ENCODE data around the gene TMEM145. TPM values are rescaled to one million over a fixed set of nuclear protein-coding genes. Genes with fewer than 3 reads are reported as not detected.

TMEM145 gene
- total RNA-seq, 1 experiment from 2014 or later, result 4.9 TPM

DNA sequence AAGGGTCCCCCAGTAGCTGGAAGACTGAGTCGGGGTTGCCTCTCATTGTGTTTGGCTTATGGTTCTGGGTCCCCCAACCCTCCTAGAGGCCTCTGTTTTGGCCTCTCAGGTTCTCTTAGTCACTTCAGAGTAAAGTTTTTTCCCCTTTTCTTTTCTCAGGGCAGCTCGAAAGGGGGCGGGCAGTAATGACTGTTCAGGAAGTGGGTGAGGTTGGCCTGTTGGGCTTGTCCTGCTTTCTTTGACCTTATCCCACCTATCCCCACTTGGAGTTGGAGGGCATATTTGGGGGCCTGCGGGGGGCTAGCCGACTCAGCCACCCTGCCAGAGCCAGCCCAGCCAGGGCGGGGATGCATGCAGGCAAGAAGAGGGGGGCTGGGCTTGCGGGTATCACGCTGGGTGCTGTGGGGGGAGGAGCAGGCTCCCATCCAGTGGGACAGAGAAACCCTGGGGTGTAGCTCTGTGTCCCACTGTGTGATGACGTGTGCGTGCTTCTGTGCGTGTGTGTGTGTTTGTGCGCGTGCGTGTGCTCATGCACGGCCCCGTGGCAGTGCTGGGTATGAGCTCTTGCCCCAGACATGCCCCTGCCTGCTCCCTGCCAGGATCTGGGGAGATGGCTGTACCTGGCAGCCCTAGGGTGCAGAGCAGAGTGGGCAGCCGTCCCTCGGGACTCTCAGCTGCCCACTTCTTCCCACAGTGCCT is 42.6 kb upstream of the TMEM145 start:
- H3K27ac ChIP-seq (ENCODE audit: low read depth, low read length, poor library complexity, severe bottlenecking), result peak overlapping the region; percentile 99
- peak; percentile 72 for DNase-seq (ENCODE audit: low spot score)
- CTCF ChIA-PET, result interaction anchor here (1.6 kb wide), 1 partner anchor 9 kb away, joined by 12 read pairs; no protein-coding TSS in a partner anchor

DNA sequence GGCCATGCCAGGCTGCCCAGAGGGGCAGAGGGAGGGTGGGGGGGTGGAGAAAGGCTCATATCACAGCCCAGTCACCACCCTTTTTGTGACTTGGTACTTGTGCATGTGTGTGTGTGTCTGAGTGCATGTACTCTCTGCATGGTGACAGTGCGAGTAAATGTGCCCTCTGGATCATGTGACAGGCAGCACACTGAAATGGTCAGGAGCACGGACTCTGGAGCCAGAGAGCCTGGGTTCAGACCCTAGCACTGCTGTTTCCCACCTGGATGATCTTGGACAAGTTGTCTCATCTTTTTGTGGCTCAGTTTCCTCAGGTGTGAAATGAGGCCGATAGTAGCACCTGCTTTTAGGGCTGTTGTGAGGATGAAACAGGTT is 42.1 kb upstream of the TMEM145 start:
- Histone ChIP-seq H3K9me3 (ENCODE audit: low read depth, low read length, poor library complexity, severe bottlenecking) (no peaks in the 10 kb centered on the region), H3K4me3 (ENCODE audit: low read depth, low read length, poor library complexity, severe bottlenecking) (no peak overlapping the region), H3K36me3 (ENCODE audit: insufficient read depth, low read length, poor library complexity, severe bottlenecking) (peaks cover 8% of the 10 kb centered on the region), H3K4me1 (ENCODE audit: insufficient read depth, low read length, poor library complexity, severe bottlenecking) (peaks cover 18% of the 10 kb centered on the region), H3K27me3 (replicated peaks; ENCODE audit: insufficient read depth, low read depth, low read length, poor library complexity) (no peaks in the 10 kb centered on the region), H3K27ac (ENCODE audit: low read depth, low read length, poor library complexity, severe bottlenecking) (peak overlapping the region; percentile 99)
- CTCF ChIA-PET, result interaction anchor here (1.6 kb wide), 1 partner anchor 9 kb away, joined by 12 read pairs; no protein-coding TSS in a partner anchor
- DNase-seq (ENCODE audit: low spot score), result no peak
- TF ChIP-seq, protein P1, sequence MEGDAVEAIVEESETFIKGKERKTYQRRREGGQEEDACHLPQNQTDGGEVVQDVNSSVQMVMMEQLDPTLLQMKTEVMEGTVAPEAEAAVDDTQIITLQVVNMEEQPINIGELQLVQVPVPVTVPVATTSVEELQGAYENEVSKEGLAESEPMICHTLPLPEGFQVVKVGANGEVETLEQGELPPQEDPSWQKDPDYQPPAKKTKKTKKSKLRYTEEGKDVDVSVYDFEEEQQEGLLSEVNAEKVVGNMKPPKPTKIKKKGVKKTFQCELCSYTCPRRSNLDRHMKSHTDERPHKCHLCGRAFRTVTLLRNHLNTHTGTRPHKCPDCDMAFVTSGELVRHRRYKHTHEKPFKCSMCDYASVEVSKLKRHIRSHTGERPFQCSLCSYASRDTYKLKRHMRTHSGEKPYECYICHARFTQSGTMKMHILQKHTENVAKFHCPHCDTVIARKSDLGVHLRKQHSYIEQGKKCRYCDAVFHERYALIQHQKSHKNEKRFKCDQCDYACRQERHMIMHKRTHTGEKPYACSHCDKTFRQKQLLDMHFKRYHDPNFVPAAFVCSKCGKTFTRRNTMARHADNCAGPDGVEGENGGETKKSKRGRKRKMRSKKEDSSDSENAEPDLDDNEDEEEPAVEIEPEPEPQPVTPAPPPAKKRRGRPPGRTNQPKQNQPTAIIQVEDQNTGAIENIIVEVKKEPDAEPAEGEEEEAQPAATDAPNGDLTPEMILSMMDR (conservative IDR thresholded peaks at IDR 0.05; ENCODE audit: low read depth, low read length), result no peak
- intact Hi-C loops (cut with micrococcal nuclease; ENCODE audit: unreplicated experiment), result no loop called here
- BruUV-seq (replicated peaks), result no TSS peak
- POLR2A ChIA-PET (ENCODE audit: low non-redundant PET), result no interaction called here

More for the DNA sequence above, 42.6 kb upstream of the TMEM145 start:
- POLR2A ChIA-PET (ENCODE audit: low non-redundant PET), result interaction anchor here (0.6 kb wide), 1 partner anchor 10 kb away, joined by 6 read pairs; no protein-coding TSS in a partner anchor
- no peaks in the 10 kb centered on the region for H3K9me3 ChIP-seq (ENCODE audit: low read depth, low read length, poor library complexity, severe bottlenecking)
- peaks cover 8% of the 10 kb centered on the region for H3K36me3 ChIP-seq (ENCODE audit: insufficient read depth, low read length, poor library complexity, severe bottlenecking)
- peaks cover 18% of the 10 kb centered on the region for H3K4me1 ChIP-seq (ENCODE audit: insufficient read depth, low read length, poor library complexity, severe bottlenecking)
- peak overlapping the region; percentile 62 for H3K4me3 ChIP-seq (ENCODE audit: low read depth, low read length, poor library complexity, severe bottlenecking)
- TF ChIP-seq EZH2 (IDR thresholded peaks at IDR 0.05; ENCODE audit: borderline replicate concordance, low read depth, low read length, poor library complexity, severe bottlenecking), result no peak
- BruUV-seq (replicated peaks), result no TSS peak
- intact Hi-C loops (cut with micrococcal nuclease; ENCODE audit: unreplicated experiment), result no loop called here
- H3K27me3 ChIP-seq (replicated peaks; ENCODE audit: insufficient read depth, low read depth, low read length, poor library complexity), result no peaks in the 10 kb centered on the region

GRCh38 chr19:42271861-42272534 is 41.1 kb upstream of the TMEM145 start:
- TF ChIP-seq, protein P1 (conservative IDR thresholded peaks at IDR 0.05; ENCODE audit: low read depth, low read length), result no peak
- no peak for TF ChIP-seq EZH2 (IDR thresholded peaks at IDR 0.05; ENCODE audit: borderline replicate concordance, low read depth, low read length, poor library complexity, severe bottlenecking)
- H3K4me1 ChIP-seq (ENCODE audit: insufficient read depth, low read length, poor library complexity, severe bottlenecking), result peaks cover 18% of the 10 kb centered on the region
- DNase-seq (ENCODE audit: low spot score), result no peak
- H3K9me3 ChIP-seq (ENCODE audit: low read depth, low read length, poor library complexity, severe bottlenecking), result no peaks in the 10 kb centered on the region
- peak overlapping the region; percentile 60 for H3K27ac ChIP-seq (ENCODE audit: low read depth, low read length, poor library complexity, severe bottlenecking)
- no TSS peak for BruUV-seq (replicated peaks)
- ChIA-PET POLR2A (ENCODE audit: low non-redundant PET) (no interaction called here), CTCF (no interaction called here)
- intact Hi-C loops (cut with micrococcal nuclease; ENCODE audit: unreplicated experiment), result no loop called here
- no peak overlapping the region for H3K4me3 ChIP-seq (ENCODE audit: low read depth, low read length, poor library complexity, severe bottlenecking)
- peaks cover 8% of the 10 kb centered on the region for H3K36me3 ChIP-seq (ENCODE audit: insufficient read depth, low read length, poor library complexity, severe bottlenecking)
- H3K27me3 ChIP-seq (replicated peaks; ENCODE audit: insufficient read depth, low read depth, low read length, poor library complexity), result no peaks in the 10 kb centered on the region

All from A673 (cell line).